Suprapubic skin (tissue), 4 donors: ENCODE results near the gene PDE9A.

Experiments
- EP300 ChIP-seq: sonication (generic); formaldehyde crosslinking; IDR thresholded peaks from one replicate; pipeline ENCODE4 v1.6.1; 2017; ENCODE audit warnings: antibody characterized with exemption
- POLR2A ChIP-seq, 2 donors: fragments of 450-650 bp; IDR thresholded peaks; one replicate each; pipeline ENCODE4 v1.6.1; 2017; ENCODE audit warnings: antibody characterized with exemption in 2 of 2, mild to moderate bottlenecking in 2 of 2, moderate library complexity in 2 of 2
- POLR2AphosphoS5 ChIP-seq, 3 donors: sonication (generic); formaldehyde crosslinking; IDR thresholded peaks; one replicate each; pipeline ENCODE4 v1.6.1; 2017; ENCODE audit warnings: antibody characterized with exemption in 3 of 3
- TF ChIP-seq, protein P1 (sequence below), 2 donors: fragments of 200-600 bp in 1 of 2; fragments of 450-650 bp in 1 of 2; sonication (generic) in 1 of 2; IDR thresholded peaks; one replicate each; pipeline ENCODE4 v1.5.1; 2016 to 2019; ENCODE audit warnings: antibody characterized with exemption in 2 of 2, mild to moderate bottlenecking in 1 of 2, moderate library complexity in 1 of 2

DNA sequence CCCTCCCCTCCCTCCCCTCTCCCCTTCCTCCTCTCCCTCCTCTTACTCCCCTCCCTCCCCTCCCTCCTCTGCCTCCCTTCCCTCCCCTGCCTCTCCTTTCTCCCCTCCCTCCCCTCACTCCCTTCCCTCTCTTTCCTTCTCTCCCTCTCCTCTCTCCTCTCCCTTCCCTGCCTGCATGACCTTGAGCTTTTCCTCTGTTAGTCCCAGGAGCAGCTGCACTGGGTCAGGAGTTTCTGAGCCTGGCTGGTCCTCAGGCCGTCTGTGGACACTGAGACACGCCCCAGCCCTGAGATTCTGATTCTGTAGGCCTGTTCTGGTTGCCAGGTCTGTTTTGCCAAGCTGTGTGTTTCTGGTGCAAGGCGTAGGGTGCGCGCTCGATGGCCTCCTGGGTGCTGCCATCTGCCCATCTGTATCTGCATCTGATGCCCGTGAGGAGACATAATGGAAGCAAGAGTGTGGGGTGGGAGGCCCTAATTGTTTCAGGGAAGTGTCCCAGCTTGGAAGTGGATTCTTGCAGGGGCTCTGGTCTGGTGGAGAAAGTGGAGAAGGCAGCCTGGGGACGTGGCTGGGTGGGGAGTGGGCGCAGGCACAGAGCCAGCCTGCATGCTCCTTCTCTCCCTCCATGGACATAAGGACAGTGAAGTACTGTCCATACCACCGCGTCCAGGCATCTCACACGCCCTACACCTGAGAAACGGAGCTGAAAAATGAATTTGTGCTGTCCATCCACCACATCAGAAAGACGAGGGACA, 128.7 kb downstream of the PDE9A start:
- TF ChIP-seq POLR2A (IDR thresholded peaks at IDR 0.05) (no peak), POLR2AphosphoS5 (IDR thresholded peaks at IDR 0.05) (no peak), EP300 (no peak)
- TF ChIP-seq, protein P1, sequence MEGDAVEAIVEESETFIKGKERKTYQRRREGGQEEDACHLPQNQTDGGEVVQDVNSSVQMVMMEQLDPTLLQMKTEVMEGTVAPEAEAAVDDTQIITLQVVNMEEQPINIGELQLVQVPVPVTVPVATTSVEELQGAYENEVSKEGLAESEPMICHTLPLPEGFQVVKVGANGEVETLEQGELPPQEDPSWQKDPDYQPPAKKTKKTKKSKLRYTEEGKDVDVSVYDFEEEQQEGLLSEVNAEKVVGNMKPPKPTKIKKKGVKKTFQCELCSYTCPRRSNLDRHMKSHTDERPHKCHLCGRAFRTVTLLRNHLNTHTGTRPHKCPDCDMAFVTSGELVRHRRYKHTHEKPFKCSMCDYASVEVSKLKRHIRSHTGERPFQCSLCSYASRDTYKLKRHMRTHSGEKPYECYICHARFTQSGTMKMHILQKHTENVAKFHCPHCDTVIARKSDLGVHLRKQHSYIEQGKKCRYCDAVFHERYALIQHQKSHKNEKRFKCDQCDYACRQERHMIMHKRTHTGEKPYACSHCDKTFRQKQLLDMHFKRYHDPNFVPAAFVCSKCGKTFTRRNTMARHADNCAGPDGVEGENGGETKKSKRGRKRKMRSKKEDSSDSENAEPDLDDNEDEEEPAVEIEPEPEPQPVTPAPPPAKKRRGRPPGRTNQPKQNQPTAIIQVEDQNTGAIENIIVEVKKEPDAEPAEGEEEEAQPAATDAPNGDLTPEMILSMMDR (IDR thresholded peaks at IDR 0.05): no peak
